Measurements from ENCODE around the gene BICRA. TPM values are rescaled to one million over a fixed set of nuclear protein-coding genes. Genes with fewer than 3 reads are reported as not detected.

The BICRA gene
- total RNA-seq, 1 donor from 2014 or later: 17.1 TPM

DNA sequence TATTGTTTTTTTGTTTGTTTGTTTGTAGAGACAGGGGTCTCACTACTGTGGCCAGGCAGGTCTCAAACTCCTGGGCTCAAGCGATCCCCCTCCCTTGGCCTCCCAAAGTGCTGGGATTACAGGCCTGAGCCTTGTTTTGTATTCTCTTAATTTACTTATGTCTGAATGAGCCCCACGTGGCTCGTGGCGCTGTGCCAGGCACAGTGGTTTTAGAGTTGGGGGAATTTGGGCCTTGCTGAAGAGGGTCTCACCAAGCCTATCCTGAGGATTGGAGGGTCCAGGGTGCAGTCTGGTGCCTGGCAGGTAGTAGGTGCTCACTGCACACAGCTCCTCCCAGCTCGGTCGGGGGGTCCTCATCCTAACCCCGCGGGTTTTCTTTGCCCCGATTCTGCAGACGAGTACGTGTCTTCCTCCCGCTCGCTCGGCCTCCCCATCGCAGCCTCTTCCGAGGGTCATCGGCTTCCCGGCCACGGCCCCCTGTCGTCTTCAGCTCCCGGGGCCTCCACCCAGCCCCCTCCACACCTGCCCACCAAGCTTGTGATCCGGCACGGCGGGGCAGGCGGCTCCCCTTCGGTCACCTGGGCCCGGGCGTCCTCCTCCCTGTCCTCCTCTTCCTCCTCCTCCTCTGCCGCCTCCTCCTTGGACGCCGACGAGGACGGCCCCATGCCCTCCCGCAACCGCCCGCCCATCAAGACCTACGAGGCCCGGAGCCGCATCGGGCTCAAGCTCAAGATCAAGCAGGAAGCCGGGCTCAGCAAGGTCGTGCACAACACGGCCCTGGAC lies 92.2 kb downstream of the BICRA start:
- TF ChIP-seq, protein P1, sequence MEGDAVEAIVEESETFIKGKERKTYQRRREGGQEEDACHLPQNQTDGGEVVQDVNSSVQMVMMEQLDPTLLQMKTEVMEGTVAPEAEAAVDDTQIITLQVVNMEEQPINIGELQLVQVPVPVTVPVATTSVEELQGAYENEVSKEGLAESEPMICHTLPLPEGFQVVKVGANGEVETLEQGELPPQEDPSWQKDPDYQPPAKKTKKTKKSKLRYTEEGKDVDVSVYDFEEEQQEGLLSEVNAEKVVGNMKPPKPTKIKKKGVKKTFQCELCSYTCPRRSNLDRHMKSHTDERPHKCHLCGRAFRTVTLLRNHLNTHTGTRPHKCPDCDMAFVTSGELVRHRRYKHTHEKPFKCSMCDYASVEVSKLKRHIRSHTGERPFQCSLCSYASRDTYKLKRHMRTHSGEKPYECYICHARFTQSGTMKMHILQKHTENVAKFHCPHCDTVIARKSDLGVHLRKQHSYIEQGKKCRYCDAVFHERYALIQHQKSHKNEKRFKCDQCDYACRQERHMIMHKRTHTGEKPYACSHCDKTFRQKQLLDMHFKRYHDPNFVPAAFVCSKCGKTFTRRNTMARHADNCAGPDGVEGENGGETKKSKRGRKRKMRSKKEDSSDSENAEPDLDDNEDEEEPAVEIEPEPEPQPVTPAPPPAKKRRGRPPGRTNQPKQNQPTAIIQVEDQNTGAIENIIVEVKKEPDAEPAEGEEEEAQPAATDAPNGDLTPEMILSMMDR (IDR thresholded peaks at IDR 0.05): no peak
- Mint-ChIP-seq H3K9me3 (ENCODE audit: unreplicated experiment) (no peaks in the 10 kb centered on the region), H3K4me3 (ENCODE audit: unreplicated experiment) (no peak overlapping the region), H3K4me1 (ENCODE audit: unreplicated experiment) (peaks cover 9% of the 10 kb centered on the region), H3K27ac (ENCODE audit: unreplicated experiment) (no peak overlapping the region), H3K36me3 (ENCODE audit: unreplicated experiment) (peaks cover 9% of the 10 kb centered on the region), H3K27me3 (ENCODE audit: unreplicated experiment) (no peaks in the 10 kb centered on the region)
- DNase-seq (ENCODE audit: extremely low spot score, unreplicated experiment): no peak

DNA sequence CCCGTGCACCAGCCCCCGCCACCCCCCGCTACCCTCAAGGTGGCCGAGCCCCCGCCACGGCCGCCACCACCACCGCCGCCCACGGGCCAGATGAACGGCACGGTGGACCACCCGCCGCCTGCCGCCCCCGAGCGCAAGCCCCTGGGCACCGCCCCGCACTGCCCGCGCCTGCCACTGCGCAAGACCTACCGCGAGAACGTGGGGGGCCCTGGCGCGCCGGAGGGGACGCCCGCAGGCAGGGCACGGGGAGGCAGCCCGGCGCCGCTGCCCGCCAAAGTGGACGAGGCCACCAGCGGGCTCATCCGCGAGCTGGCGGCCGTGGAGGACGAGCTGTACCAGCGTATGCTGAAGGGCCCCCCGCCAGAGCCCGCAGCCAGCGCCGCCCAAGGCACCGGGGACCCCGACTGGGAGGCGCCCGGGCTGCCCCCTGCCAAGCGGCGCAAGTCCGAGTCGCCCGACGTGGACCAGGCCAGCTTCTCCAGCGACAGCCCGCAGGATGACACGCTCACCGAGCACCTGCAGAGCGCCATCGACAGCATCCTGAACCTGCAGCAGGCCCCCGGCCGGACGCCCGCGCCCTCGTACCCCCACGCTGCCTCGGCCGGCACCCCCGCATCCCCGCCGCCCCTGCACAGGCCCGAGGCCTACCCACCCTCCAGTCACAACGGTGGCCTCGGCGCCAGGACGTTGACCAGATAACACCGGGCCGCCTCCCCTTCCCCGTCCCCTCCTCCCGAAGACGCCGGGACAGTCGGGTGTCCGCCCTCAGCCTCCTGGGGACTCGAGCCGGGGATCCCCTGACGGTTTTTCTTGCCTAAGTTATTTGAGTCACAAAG lies 93.0 kb downstream of the BICRA start:
- Mint-ChIP-seq H3K27me3 (ENCODE audit: unreplicated experiment) (no peaks in the 10 kb centered on the region), H3K36me3 (ENCODE audit: unreplicated experiment) (peaks cover 9% of the 10 kb centered on the region), H3K27ac (ENCODE audit: unreplicated experiment) (no peak overlapping the region), H3K9me3 (ENCODE audit: unreplicated experiment) (no peaks in the 10 kb centered on the region), H3K4me3 (ENCODE audit: unreplicated experiment) (no peak overlapping the region), H3K4me1 (ENCODE audit: unreplicated experiment) (peaks cover 9% of the 10 kb centered on the region)
- TF ChIP-seq, protein P1 (IDR thresholded peaks at IDR 0.05): no peak
- DNase-seq (ENCODE audit: extremely low spot score, unreplicated experiment): no peak

DNA sequence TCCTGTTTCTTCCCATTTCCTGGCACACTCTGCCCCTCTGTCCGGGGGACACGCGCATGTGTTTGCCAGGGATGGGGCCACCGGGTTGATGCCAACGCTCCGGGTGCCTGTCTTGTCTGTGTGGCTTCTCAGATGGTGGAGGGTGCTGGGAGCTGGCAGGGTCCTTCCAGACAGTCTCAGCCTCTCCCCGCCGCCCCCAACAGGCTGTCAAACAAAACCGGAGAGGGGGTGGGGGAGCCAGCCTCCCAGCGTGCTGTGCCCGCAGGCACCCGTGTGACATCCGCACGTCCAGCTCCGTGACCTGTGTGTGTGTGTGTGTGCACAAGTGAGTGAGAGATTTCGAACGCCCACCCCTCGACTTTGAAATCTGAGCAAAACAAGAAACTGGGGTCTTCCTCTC lies 93.7 kb downstream of the BICRA start:
- peak overlapping the region; percentile 38 for H3K27ac Mint-ChIP-seq (ENCODE audit: unreplicated experiment)

DNA sequence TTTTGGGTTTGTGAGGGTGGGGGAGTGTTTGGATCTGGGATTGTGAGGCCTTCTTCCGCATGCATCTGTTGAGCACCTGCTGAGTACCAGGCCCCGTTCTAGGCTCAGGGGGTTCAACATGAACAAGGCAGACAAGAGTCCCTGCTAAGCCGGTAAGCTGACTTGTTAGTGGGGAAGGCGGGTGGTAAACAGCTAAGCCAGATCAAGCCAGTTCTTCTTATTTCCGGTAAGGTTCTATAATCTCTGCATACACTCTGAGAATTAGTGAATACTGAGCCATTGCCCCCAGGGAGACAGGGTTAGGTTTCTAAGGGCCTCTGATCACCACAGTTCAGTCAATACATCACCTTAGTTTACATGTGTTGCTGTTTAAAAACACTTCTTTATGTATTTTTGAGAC lies 94.4 kb downstream of the BICRA start:
- Mint-ChIP-seq H3K27me3 (ENCODE audit: unreplicated experiment) (no peaks in the 10 kb centered on the region), H3K9me3 (ENCODE audit: unreplicated experiment) (no peaks in the 10 kb centered on the region), H3K36me3 (ENCODE audit: unreplicated experiment) (peaks cover 9% of the 10 kb centered on the region), H3K4me1 (ENCODE audit: unreplicated experiment) (peaks cover 6% of the 10 kb centered on the region), H3K27ac (ENCODE audit: unreplicated experiment) (peak overlapping the region; percentile 38), H3K4me3 (ENCODE audit: unreplicated experiment) (no peak overlapping the region)
- TF ChIP-seq, protein P1 (IDR thresholded peaks at IDR 0.05): no peak
- DNase-seq (ENCODE audit: extremely low spot score, unreplicated experiment): no peak

More for the DNA sequence above, 93.7 kb downstream of the BICRA start:
- H3K27me3 Mint-ChIP-seq (ENCODE audit: unreplicated experiment): no peaks in the 10 kb centered on the region
- no peak for DNase-seq (ENCODE audit: extremely low spot score, unreplicated experiment)
- peaks cover 9% of the 10 kb centered on the region for H3K4me1 Mint-ChIP-seq (ENCODE audit: unreplicated experiment)
- H3K4me3 Mint-ChIP-seq (ENCODE audit: unreplicated experiment): no peak overlapping the region
- TF ChIP-seq, protein P1 (IDR thresholded peaks at IDR 0.05): no peak
- H3K9me3 Mint-ChIP-seq (ENCODE audit: unreplicated experiment): no peaks in the 10 kb centered on the region
- H3K36me3 Mint-ChIP-seq (ENCODE audit: unreplicated experiment): peaks cover 9% of the 10 kb centered on the region

DNA sequence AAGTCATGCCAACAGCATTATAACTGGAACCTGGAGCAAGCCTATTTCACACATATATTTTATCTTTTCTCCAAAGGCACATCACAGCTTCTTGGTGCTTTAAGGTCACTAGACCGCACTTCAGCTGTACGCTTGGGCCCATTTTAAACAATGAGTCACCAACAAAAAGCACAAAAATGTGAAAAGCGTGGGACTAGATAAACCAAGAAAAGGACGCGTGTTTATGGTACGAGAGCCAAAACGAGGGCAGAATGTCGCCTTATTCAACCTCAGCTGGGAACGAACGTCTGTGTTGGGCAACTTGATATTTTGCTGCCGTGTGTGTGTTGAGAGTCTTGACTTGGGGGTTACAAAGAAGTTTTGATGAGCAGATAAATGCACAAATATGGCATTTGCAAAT lies 95.1 kb downstream of the BICRA start:
- DNase-seq (ENCODE audit: extremely low spot score, unreplicated experiment): no peak
- H3K4me1 Mint-ChIP-seq (ENCODE audit: unreplicated experiment): peaks cover 6% of the 10 kb centered on the region
- H3K4me3 Mint-ChIP-seq (ENCODE audit: unreplicated experiment): no peak overlapping the region
- H3K27me3 Mint-ChIP-seq (ENCODE audit: unreplicated experiment): no peaks in the 10 kb centered on the region
- no peaks in the 10 kb centered on the region for H3K9me3 Mint-ChIP-seq (ENCODE audit: unreplicated experiment)
- peak overlapping the region; percentile 39 for H3K27ac Mint-ChIP-seq (ENCODE audit: unreplicated experiment)
- peaks cover 7% of the 10 kb centered on the region for H3K36me3 Mint-ChIP-seq (ENCODE audit: unreplicated experiment)
- TF ChIP-seq, protein P1 (IDR thresholded peaks at IDR 0.05): no peak

All from osteocyte (in vitro differentiated cells).